Erythroblast (primary cell): ENCODE measurements around the gene ABCA12.

ENCODE experiments used
- DNase-seq, 2 experiments: peaks; one replicate each; lab custom pipeline; 2025; lab: John Stamatoyannopoulos, UW
- GATA1 ChIP-seq: IDR thresholded peaks from 2 replicates; pipeline ENCODE4 v1.6.1; 2011; ENCODE audit warnings: low read depth, mild to moderate bottlenecking, control low read depth, low read length, moderate library complexity
- POLR2A ChIP-seq: IDR thresholded peaks from 2 replicates; pipeline ENCODE4 v1.6.1; 2011; ENCODE audit warnings: mild to moderate bottlenecking, low read length

ABCA12 gene

GRCh38 chr2:214895469-214895868 is 243.0 kb downstream of the ABCA12 start:
- no peak for TF ChIP-seq GATA1
- TF ChIP-seq POLR2A, result no peak
- DNase-seq, result no peak

- no peak for DNase-seq
- TF ChIP-seq GATA1, result no peak
- TF ChIP-seq POLR2A, result no peak
Measured at GRCh38 chr2:214889301-214889700, 249.1 kb downstream of the ABCA12 start.

- DNase-seq, result no peak
- TF ChIP-seq GATA1 (no peak), POLR2A (no peak)
Measured at GRCh38 chr2:214881647-214882202, 256.7 kb downstream of the ABCA12 start.
